HG03108 (cell line): ENCODE data around the gene LATS1.
A peak's percentile ranks its signal among the peaks of the same experiment; 100 is the strongest.
"Not testable (repeated sequence)": the region's sequence is repeated elsewhere in the genome, so short reads cannot be mapped to it uniquely, and the experiment has no call there.

ENCODE experiments used
- ATAC-seq: cut with Tn5 transposase; IDR thresholded peaks from one replicate; pipeline ENCODE4 v1.9.1; 2021; ENCODE audit warnings: moderate library complexity; ENCODE audit not compliant: unreplicated experiment

LATS1 gene

GRCh38 chr6:149680503-149680902 is 37.4 kb downstream of the LATS1 start:
- no peak for ATAC-seq

GRCh38 chr6:149672265-149672664 is 45.6 kb downstream of the LATS1 start:
- ATAC-seq: not testable (repeated sequence)

GRCh38 chr6:149660028-149660427 is 57.9 kb downstream of the LATS1 start:
- ATAC-seq: no peak

- ATAC-seq: no peak
Measured at GRCh38 chr6:149657441-149657840, 60.5 kb downstream of the LATS1 start.

- peak; percentile 26 for ATAC-seq
Measured at GRCh38 chr6:149651056-149651455, 66.8 kb downstream of the LATS1 start.

DNA sequence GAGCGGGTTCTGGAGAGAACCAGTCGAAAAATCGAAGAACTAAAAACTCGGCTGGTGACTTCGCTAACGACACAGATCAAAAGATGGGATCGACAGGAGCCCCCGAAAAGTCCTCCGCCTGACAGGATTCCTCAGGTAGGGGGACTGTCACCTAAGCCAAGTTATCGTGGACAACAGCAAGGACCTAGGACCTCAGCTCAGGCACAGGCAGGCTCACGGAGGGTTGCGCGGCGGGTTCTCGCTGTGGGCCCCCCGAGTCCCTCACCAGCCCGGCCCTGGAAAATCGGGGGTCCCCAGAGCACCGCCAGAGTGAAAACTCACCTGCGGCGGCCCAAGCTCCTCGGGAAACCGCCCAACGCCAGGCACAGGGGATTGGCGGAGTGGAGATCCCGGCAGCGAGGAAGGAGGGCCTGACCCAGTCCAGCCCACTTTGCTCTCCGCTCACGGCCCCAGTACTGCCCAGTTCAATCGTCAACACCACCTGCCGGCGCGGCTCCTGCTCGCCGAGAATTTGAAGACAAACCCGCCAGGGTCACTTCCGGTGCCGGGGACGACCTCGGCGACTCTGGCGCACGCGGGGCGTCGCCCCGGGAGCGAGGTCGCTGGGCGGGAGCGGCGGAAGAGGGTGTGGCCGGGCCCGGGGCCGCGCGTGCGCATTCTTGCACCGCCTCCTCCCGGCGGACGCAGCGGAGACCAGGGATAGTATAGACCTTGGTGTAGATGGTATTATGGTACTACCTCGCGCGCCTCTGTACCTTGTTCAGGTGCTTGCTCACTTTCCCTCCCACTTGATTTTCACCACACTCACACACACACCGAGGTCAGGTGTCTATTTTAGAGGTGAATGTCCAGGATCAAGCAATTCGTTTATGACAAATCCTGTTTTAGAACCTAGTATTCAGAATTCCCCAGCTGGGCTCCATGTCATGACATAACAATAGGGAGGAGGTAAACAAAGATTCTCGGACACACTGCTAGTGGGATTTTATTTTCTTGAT is 69.5 kb downstream of the LATS1 start, which contains the start of gene KATNA1:
KATNA1 (minus strand) TSS at position 567 of the 998 bp plus-strand sequence. CDS start 10,167 bp downstream, outside the sequence.
- ATAC-seq: peak; percentile 89

- ATAC-seq: no peak
Measured at GRCh38 chr6:149646599-149646998, 71.3 kb downstream of the LATS1 start.

DNA sequence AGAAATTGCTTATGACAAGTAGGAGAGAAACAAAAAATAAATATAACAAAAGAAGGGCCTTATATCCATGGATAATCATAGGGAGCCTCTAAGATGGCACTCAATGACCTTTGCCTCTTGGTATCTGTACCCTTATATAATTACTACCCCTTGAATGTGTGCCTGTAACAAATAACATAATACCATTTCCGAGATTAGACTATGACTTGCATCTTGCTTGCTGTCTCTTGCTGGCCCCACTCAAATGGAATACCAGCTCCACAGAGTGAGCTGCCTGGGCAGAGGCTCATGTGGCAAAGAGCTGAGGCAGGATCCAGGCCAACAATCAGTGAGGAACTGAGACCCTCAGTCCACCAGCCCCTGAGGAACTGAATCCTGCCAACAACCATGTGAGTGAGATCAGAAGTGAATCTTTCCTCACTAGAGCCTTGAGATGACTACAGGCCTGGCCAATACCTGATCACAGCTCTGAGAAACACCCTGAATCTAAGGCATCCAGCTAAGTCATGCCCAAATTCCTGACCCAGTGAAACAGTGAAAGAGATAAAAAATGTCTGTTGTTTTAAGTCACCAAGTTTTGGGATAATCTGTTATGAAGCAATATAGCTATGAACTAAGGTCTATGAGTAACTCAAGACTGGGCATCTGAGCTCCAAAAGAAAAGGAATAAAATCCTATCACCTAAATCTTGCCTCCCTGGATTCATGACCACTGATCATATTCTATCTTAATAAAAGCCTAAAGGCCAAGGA is 74.9 kb downstream of the LATS1 start:
- no peak for ATAC-seq

DNA sequence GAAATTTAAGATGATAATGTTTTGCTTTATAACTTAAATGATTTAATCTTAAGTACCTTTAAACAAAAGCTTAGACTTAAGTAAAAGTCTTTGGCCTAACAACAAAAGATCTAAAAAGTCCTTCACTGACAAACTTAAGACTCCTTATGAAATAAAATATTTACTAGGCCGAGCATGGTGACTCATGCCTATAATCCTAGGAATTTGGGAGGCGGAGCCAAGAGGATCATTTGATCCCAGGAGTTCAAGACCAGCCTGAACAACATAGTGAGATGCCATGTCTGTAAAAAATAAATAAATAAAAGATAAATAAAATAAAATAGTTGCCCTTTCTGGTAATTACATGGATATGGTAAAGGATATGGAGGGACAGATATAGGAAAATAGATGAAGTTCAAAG is 81.8 kb downstream of the LATS1 start:
- no peak for ATAC-seq

DNA sequence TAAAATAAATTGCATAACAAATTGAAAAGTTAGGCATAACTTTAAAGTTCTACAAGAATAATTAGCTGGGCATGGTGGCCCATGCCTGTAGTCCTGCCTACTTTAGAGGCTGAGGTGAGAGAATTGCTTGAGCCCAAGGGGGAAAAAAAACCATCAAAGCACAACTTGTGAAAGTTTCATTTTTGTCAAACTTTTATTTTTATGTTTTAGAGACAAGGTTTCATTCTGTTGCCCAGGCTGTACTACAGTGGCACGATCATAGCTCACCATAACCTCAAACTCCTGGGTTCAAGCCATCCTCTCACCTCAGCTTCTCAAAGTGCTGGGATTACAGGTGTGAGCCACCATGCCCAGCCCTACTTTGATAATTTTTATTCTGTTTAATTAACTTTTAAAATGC is 83.6 kb downstream of the LATS1 start:
- ATAC-seq: no peak

- ATAC-seq: peak; percentile 62
Measured at GRCh38 chr6:149628875-149629510, 88.9 kb downstream of the LATS1 start.

DNA sequence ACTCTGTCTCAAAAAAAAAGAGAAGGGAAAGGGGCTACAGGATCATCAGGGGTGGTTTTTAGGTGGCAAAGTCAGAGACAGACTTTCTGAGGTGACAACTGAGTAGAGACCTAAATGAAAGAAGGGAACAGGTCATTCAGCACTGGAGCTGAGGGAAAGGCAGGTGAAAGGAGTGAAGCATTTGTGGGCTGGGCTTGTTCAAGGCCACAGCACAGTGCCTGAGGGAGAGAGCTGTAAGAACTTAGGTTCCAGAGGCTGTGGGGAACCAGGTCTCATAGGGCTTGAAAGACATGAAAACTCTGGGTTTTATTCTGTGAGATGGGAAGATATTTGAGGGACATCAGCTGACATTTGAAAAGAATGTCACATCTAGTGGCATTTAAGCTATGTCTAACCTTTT is 90.2 kb downstream of the LATS1 start:
- no peak for ATAC-seq

GRCh38 chr6:149615805-149616204 is 102.1 kb downstream of the LATS1 start:
- no peak for ATAC-seq

GRCh38 chr6:149614337-149614736 is 103.6 kb downstream of the LATS1 start:
- ATAC-seq: no peak

GRCh38 chr6:149608381-149608982 is 109.4 kb downstream of the LATS1 start:
- no peak for ATAC-seq
